GM12891 (cell line): Measurements from ENCODE around the gene LDAH.

Experiments
- PAX5 ChIP-seq: IDR thresholded peaks from 2 replicates; pipeline ENCODE4 v1.6.1; 2011; ENCODE audit warnings: low read length, moderate library complexity, mild to moderate bottlenecking; ENCODE audit not compliant: insufficient read depth, severe bottlenecking
- POLR2A ChIP-seq: IDR thresholded peaks from 2 replicates; pipeline ENCODE4 v1.6.1; 2011; ENCODE audit warnings: low read depth, low read length, control low read depth
- POLR2AphosphoS5 ChIP-seq: IDR thresholded peaks from 2 replicates; pipeline ENCODE4 v1.6.1; 2011; ENCODE audit warnings: low read depth, low read length, control low read depth
- POU2F2 ChIP-seq: IDR thresholded peaks from 2 replicates; pipeline ENCODE4 v1.6.1; 2011; ENCODE audit warnings: low read depth, mild to moderate bottlenecking, control low read depth, low read length, moderate library complexity
- SPI1 ChIP-seq: IDR thresholded peaks from 2 replicates; pipeline ENCODE4 v1.6.1; 2011; ENCODE audit warnings: low read depth, low read length, control low read depth
- TAF1 ChIP-seq: IDR thresholded peaks from 2 replicates; pipeline ENCODE4 v1.6.1; 2011; ENCODE audit warnings: low read depth, low read length, control low read depth

DNA sequence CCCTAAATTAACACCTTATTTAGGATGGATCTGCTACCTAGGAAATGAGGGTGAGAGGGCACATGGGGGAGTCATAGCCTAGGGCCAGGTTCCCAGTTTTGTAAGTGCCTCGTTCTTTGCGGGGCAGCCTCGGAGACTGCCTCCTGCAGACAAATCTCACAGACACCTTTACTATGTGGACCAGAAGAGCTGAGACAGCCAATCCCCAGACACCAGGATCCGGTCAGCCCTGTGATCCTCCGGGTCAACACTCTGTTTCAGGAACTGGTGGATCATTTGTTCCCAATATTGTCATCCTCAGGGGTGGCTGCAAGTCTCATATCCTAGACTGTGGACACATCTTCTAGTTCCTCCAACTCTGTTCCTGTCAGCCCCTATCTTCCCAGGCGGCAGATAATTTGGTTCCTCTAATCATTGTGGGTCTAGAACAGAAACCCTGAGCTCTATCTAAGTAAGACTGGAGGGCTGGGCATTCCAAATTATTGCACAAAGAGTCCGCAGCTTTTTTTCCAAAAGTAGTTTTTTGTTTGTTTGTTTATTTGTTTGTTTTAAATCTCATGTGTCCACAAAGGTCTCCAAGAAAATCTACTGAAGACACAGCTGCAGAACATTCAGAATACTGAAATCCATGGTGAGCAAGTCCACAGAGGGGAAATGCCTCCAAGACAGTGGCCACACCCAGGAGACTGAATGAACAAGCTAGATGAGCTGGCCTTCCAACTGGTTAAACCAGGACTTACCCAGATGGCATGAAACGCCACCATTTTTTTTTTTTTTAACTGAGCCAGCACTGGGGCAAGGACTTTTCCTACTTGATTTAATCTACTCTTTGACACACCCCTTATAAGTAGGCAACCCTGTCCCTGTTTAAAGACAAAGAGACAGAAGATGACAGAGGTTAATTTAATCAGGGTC lies 162.1 kb downstream of the LDAH start:
- TF ChIP-seq POLR2AphosphoS5 (no peak), TAF1 (no peak), POLR2A (no peak), SPI1 (no peak), PAX5 (no peak), POU2F2 (no peak)
